Glomerular visceral epithelial cell (primary cell): ENCODE measurements around the gene CD86.
"Not testable (repeated sequence)": the region's sequence is repeated elsewhere in the genome, so short reads cannot be mapped to it uniquely, and the experiment has no call there.

Experiments
- DNase-seq: peaks from one replicate; pipeline ENCODE4 v3.0.0-alpha.2; 2016; ENCODE audit errors: extremely low spot score

Gene CD86

GRCh38 chr3:122055215-122055614 is at the start of gene CD86:
TSS of gene CD86 (plus strand) at chr3:122055362. CDS start at chr3:122055490, 128 bp downstream.
- DNase-seq, result no peak

- no peak for DNase-seq
Measured at GRCh38 chr3:122006267-122006666, 48.9 kb upstream of the CD86 start.

GRCh38 chr3:122008166-122008565 is 47.0 kb upstream of the CD86 start:
- DNase-seq, result no peak

GRCh38 chr3:122010506-122010905 is 44.7 kb upstream of the CD86 start:
- DNase-seq, result no peak

- DNase-seq, result no peak
Measured at GRCh38 chr3:122011396-122011795, 43.8 kb upstream of the CD86 start.

- DNase-seq, result no peak
Measured at GRCh38 chr3:122012821-122013220, 42.3 kb upstream of the CD86 start.

GRCh38 chr3:122013448-122013925 is 41.7 kb upstream of the CD86 start:
- no peak for DNase-seq

- DNase-seq, result no peak
Measured at GRCh38 chr3:122014741-122015140, 40.4 kb upstream of the CD86 start.

GRCh38 chr3:122019493-122019892 is 35.7 kb upstream of the CD86 start:
- no peak for DNase-seq

- no peak for DNase-seq
Measured at GRCh38 chr3:122021037-122021436, 34.1 kb upstream of the CD86 start.

- no peak for DNase-seq
Measured at GRCh38 chr3:122021811-122022401, 33.3 kb upstream of the CD86 start, which contains the start of gene ILDR1. TSS of gene ILDR1 (minus strand) at chr3:122022247. CDS start at chr3:122022077, 170 bp downstream.

GRCh38 chr3:122023335-122023910 is 31.7 kb upstream of the CD86 start:
- DNase-seq, result no peak

GRCh38 chr3:122024800-122025199 is 30.4 kb upstream of the CD86 start:
- no peak for DNase-seq

- no peak for DNase-seq
Measured at GRCh38 chr3:122025296-122025695, 29.9 kb upstream of the CD86 start.

- DNase-seq, result no peak
Measured at GRCh38 chr3:122030381-122031122, 24.6 kb upstream of the CD86 start.

GRCh38 chr3:122031123-122031468 is 24.1 kb upstream of the CD86 start:
- DNase-seq, result no peak

GRCh38 chr3:122032531-122032930 is 22.6 kb upstream of the CD86 start:
- DNase-seq, result no peak

- DNase-seq, result no peak
Measured at GRCh38 chr3:122033023-122033422, 22.1 kb upstream of the CD86 start.

- DNase-seq, result not testable (repeated sequence)
Measured at GRCh38 chr3:122047296-122047695, 7.9 kb upstream of the CD86 start.

- not testable (repeated sequence) for DNase-seq
Measured at GRCh38 chr3:122047773-122048172, 7.4 kb upstream of the CD86 start.

- DNase-seq, result no peak
Measured at GRCh38 chr3:122052968-122053367, 2.2 kb upstream of the CD86 start.

- DNase-seq, result no peak
Measured at GRCh38 chr3:122057671-122058070, 2.5 kb downstream of the CD86 start.

GRCh38 chr3:122058294-122058693 is 3.1 kb downstream of the CD86 start:
- DNase-seq, result no peak
